Left forelimb (tissue), 1 donor: ENCODE results near the gene RAB31.

ENCODE experiments used
- DNase-seq: peaks from one replicate; pipeline ENCODE4 v3.0.0-alpha.2; 2018; ENCODE audit warnings: low spot score

Gene RAB31

GRCh38 chr18:9818423-9818734 lies 110.3 kb downstream of the RAB31 start:
- no peak for DNase-seq

GRCh38 chr18:9820127-9820526 lies 112.0 kb downstream of the RAB31 start:
- no peak for DNase-seq

GRCh38 chr18:9820719-9821118 lies 112.6 kb downstream of the RAB31 start:
- DNase-seq, result no peak

GRCh38 chr18:9822587-9823185 lies 114.6 kb downstream of the RAB31 start:
- DNase-seq, result no peak

- no peak for DNase-seq
These were observed 115.8 kb downstream of the RAB31 start for GRCh38 chr18:9823805-9824473.

GRCh38 chr18:9824474-9824832 lies 116.4 kb downstream of the RAB31 start:
- DNase-seq, result no peak

- no peak for DNase-seq
These were observed 116.9 kb downstream of the RAB31 start for GRCh38 chr18:9824952-9825371.

- DNase-seq, result no peak
These were observed 117.5 kb downstream of the RAB31 start for GRCh38 chr18:9825571-9826073.

- DNase-seq, result no peak
These were observed 118.6 kb downstream of the RAB31 start for GRCh38 chr18:9826685-9827084.

GRCh38 chr18:9827211-9827792 lies 119.2 kb downstream of the RAB31 start:
- DNase-seq, result no peak

- no peak for DNase-seq
These were observed 119.8 kb downstream of the RAB31 start for GRCh38 chr18:9827793-9828505.

- DNase-seq, result no peak
These were observed 120.7 kb downstream of the RAB31 start for GRCh38 chr18:9828506-9829396.

- DNase-seq, result no peak
These were observed 121.3 kb downstream of the RAB31 start for GRCh38 chr18:9829397-9829712.

GRCh38 chr18:9831036-9831722 lies 123.1 kb downstream of the RAB31 start:
- no peak for DNase-seq

- DNase-seq, result no peak
These were observed 123.7 kb downstream of the RAB31 start for GRCh38 chr18:9831723-9832199.

GRCh38 chr18:9832871-9833270 lies 124.8 kb downstream of the RAB31 start:
- DNase-seq, result no peak

GRCh38 chr18:9834551-9834950 lies 126.5 kb downstream of the RAB31 start:
- no peak for DNase-seq

GRCh38 chr18:9835113-9835755 lies 127.1 kb downstream of the RAB31 start:
- no peak for DNase-seq

- DNase-seq, result no peak
These were observed 127.7 kb downstream of the RAB31 start for GRCh38 chr18:9835825-9836224.

- DNase-seq, result no peak
These were observed 130.2 kb downstream of the RAB31 start for GRCh38 chr18:9838144-9838877.
